ENCODE results near the gene GSG1L. TPM values are rescaled to one million over a fixed set of nuclear protein-coding genes. Genes with fewer than 3 reads are reported as not detected.

GSG1L gene
- total RNA-seq, 1 donor from 2014 or later = not detected

DNA sequence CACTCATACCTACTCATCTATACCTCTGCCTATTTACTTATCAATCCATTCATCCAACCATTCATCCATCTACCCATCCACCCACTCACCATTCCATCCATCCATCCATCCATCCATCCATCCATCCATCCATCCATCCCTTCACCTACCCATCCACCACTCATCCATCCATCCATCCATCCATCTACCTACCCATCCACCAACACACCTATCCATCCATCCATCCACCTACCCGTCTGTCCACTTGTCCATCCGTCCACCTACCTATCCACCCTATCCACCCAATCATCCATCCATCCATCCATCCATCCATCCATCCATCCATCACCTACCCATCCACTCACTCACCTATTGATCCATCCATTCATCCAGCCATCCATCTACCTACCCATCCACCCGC is 235.7 kb downstream of the GSG1L start:
- no peak for DNase-seq (ENCODE audit: low read depth, low spot score)
- TF ChIP-seq, protein P1, sequence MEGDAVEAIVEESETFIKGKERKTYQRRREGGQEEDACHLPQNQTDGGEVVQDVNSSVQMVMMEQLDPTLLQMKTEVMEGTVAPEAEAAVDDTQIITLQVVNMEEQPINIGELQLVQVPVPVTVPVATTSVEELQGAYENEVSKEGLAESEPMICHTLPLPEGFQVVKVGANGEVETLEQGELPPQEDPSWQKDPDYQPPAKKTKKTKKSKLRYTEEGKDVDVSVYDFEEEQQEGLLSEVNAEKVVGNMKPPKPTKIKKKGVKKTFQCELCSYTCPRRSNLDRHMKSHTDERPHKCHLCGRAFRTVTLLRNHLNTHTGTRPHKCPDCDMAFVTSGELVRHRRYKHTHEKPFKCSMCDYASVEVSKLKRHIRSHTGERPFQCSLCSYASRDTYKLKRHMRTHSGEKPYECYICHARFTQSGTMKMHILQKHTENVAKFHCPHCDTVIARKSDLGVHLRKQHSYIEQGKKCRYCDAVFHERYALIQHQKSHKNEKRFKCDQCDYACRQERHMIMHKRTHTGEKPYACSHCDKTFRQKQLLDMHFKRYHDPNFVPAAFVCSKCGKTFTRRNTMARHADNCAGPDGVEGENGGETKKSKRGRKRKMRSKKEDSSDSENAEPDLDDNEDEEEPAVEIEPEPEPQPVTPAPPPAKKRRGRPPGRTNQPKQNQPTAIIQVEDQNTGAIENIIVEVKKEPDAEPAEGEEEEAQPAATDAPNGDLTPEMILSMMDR (conservative IDR thresholded peaks at IDR 0.05) = no peak
- no peak overlapping the region for H3K27ac Mint-ChIP-seq (ENCODE audit: unreplicated experiment)
- no peaks in the 10 kb centered on the region for H3K36me3 Mint-ChIP-seq (ENCODE audit: low read depth)
- H3K9me3 Mint-ChIP-seq = peaks cover 6% of the 10 kb centered on the region
- no peaks in the 10 kb centered on the region for H3K4me1 Mint-ChIP-seq
- peaks cover 33% of the 10 kb centered on the region for H3K27me3 Mint-ChIP-seq (ENCODE audit: low read depth)
- no peak overlapping the region for H3K4me3 Mint-ChIP-seq

DNA sequence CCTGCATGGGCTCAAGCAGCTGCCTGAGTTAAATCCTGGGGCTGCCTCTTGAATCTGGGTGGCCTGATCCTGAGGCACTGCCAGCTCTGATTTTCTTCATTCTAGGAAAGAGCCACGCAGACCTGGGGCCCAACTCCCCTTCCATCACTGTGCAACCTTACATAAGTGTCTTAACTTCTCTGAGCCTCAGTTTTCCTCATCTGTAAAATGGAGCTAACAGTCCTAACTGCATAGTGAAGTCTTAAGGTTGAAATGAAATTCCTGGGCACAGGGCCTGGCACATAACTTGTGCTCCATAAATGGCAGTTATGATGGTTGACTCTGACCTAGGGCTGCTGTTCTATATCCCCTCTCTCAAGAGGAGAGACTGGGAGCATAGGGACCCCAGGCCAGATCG is 236.6 kb downstream of the GSG1L start:
- Mint-ChIP-seq H3K36me3 (ENCODE audit: low read depth) (no peaks in the 10 kb centered on the region), H3K9me3 (peaks cover 6% of the 10 kb centered on the region), H3K27me3 (ENCODE audit: low read depth) (peaks cover 25% of the 10 kb centered on the region), H3K4me1 (no peaks in the 10 kb centered on the region), H3K27ac (ENCODE audit: unreplicated experiment) (no peak overlapping the region), H3K4me3 (no peak overlapping the region)
- no peak for DNase-seq (ENCODE audit: low read depth, low spot score)
- TF ChIP-seq, protein P1 (conservative IDR thresholded peaks at IDR 0.05) = no peak

DNA sequence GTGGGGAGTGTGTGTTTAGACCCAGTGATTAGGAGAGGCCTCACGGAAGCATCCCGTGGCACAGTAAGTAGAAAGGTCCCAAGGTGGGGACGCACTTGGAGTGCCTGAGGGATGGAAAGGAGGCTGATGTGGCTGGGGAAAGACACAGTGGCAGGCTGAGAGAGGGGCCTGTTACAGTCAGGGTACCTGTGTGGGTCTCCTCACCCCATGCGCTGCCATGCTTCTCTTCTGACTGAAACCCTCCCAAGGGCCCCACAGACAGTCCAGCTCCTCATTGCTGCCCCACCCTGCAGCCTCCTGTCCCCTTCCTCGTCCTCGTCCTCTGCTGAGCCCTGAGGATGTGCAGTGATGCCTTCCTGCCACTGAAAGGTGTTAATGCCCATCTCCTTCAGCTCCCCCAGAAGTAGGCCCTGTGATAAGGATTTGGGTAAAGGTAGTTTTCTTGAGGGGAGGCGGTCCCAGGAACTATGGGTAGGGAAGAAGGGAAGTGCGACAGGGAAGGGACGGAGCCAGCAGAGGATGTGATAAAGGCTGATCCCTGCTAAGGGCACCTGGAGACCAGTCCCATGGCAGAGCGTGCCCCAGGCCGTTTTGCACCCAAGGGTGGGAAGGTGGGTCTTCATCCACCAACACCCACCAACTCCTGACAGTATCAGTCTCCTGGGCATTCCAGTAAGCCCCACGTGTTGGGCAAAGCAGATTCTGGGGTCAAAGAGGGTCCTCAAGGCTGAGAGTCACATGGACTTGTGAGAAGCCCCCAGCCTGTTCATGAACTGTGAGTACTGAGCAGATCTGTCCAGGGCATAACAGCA is 237.2 kb downstream of the GSG1L start:
- Mint-ChIP-seq H3K36me3 (ENCODE audit: low read depth) (no peaks in the 10 kb centered on the region), H3K27me3 (ENCODE audit: low read depth) (peaks cover 19% of the 10 kb centered on the region), H3K27ac (ENCODE audit: unreplicated experiment) (no peak overlapping the region), H3K9me3 (peaks cover 6% of the 10 kb centered on the region), H3K4me3 (no peak overlapping the region), H3K4me1 (no peaks in the 10 kb centered on the region)
- TF ChIP-seq, protein P1 (conservative IDR thresholded peaks at IDR 0.05) = no peak
- no peak for DNase-seq (ENCODE audit: low read depth, low spot score)

DNA sequence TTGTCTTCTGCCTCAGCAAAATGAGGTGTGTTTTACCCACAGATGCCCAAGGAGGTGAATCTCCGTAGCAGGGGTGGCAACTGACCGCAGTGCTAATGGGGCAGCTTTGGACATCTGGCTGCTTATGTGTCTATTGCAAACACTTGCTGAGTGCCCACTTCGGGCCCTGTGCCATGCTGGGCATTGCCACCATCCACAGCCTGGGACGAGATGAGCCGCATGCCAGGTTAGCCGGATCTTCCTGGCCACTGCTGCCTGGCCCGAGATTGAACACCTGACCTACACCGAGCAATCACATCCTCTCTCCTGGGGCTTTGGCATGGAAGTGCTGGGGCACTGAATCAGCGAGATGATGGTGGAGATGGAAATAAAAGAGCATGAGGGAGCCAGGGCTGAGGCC is 238.7 kb downstream of the GSG1L start:
- Mint-ChIP-seq H3K9me3 (no peaks in the 10 kb centered on the region), H3K36me3 (ENCODE audit: low read depth) (no peaks in the 10 kb centered on the region), H3K27me3 (ENCODE audit: low read depth) (peaks cover 15% of the 10 kb centered on the region), H3K4me1 (no peaks in the 10 kb centered on the region), H3K27ac (ENCODE audit: unreplicated experiment) (no peak overlapping the region), H3K4me3 (no peak overlapping the region)
- no peak for DNase-seq (ENCODE audit: low read depth, low spot score)
- TF ChIP-seq, protein P1 (conservative IDR thresholded peaks at IDR 0.05) = no peak

DNA sequence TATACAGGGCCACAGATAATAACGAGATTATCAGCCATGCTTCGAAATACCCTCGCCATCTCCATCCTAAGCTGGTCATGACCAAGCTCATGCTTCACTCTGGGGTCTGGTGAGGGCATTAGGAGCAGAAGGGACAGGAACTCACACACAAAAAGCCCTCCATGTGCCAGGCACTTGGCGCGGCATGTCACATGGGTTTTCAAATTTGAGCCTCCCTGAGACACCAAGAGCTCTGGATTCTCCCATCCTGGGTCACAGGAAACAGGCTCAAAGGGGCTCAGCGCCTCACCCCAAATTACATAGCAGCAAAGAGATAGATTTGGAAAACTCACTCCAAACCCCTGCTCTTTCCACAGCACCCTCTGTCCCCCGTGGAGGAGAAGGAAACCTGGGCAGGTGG is 239.5 kb downstream of the GSG1L start:
- no peaks in the 10 kb centered on the region for H3K4me1 Mint-ChIP-seq
- DNase-seq (ENCODE audit: low read depth, low spot score) = no peak
- peaks cover 13% of the 10 kb centered on the region for H3K27me3 Mint-ChIP-seq (ENCODE audit: low read depth)
- no peak overlapping the region for H3K4me3 Mint-ChIP-seq
- TF ChIP-seq, protein P1 (conservative IDR thresholded peaks at IDR 0.05) = no peak
- no peaks in the 10 kb centered on the region for H3K9me3 Mint-ChIP-seq
- no peak overlapping the region for H3K27ac Mint-ChIP-seq (ENCODE audit: unreplicated experiment)
- H3K36me3 Mint-ChIP-seq (ENCODE audit: low read depth) = no peaks in the 10 kb centered on the region

Data from neural crest cell (in vitro differentiated cells).